ENCODE data around the gene C1orf21.

Gene C1orf21

DNA sequence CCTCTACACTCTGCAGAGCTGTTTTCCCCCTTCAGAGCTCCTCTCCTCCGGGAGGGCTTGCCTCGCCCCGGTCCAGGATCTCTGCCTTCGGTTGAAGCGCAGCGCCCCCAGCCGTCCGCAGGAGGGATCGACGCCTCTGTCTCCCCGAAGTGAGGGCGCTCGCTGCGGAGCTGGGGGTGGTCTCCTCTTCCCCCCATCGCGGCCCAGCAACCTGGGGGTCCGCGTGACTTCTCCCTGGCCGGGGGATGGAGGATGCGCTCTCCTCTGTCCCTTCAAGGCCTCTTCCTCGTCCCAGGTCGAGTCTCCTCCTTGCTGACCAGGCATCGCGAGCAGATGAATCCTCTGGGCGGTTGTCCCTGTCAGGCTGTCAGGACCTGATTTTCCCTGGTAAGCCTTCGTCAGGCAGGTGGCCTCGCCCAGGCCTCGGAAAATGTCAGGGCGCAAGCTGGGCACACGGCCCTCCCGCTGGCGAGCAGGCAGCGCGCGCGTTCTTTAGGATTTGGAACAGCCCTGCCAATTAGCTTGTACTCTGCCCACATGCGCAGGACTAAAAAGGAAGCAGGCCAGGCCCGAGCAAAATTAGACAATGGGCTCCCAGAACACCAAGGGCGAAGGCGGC, 277.3 kb downstream of the C1orf21 start:
- no peaks in the 10 kb centered on the region for H3K4me1 ChIP-seq
- H3K36me3 ChIP-seq = no peaks in the 10 kb centered on the region
- H3K27me3 ChIP-seq = no peaks in the 10 kb centered on the region
- H3K9ac ChIP-seq = no peak overlapping the region
- H4K20me1 ChIP-seq = no peaks in the 10 kb centered on the region
- no peak overlapping the region for H3K4me3 ChIP-seq
- no peak overlapping the region for H3K27ac ChIP-seq
- no peak for TF ChIP-seq Cebpa-rat (IDR thresholded peaks at IDR 0.05)
- peaks cover 0 to 7% (median 0%) of the 10 kb centered on the region in 11 experiments; a peak in 1 of 22 replicates for H3K9me3 ChIP-seq (replicated peaks in 1 of 11)
- H3K4me2 ChIP-seq = no peak overlapping the region

DNA sequence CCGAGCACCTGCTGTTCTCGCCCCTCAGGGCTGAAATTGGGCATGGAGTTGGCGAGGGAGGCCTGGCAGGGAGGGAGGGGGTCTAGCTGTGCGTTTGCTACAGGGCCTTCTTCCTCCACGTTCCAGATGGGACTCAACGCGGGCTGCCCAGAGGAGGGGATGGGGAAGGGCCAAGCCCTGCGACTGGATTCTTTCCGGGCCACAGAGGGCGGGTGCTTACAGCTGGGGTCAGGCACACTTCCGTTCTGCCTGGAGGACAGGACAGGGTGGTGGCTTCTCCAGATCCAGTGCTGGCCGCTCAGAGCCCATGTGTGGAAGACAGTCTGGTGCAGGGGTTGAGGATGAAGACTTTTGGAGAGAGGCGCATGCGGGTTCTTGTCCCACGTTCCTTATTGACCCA, 277.8 kb downstream of the C1orf21 start:
- Histone ChIP-seq H3K27ac (no peak overlapping the region), H3K4me3 (no peak overlapping the region), H3K36me3 (no peaks in the 10 kb centered on the region), H4K20me1 (no peaks in the 10 kb centered on the region), H3K9ac (no peak overlapping the region), H3K9me3 (replicated peaks in 1 of 11) (peaks cover 0 to 7% (median 0%) of the 10 kb centered on the region in 11 experiments; a peak in 1 of 22 replicates), H3K27me3 (no peaks in the 10 kb centered on the region), H3K4me1 (no peaks in the 10 kb centered on the region), H3K4me2 (no peak overlapping the region)
- TF ChIP-seq Cebpa-rat (IDR thresholded peaks at IDR 0.05) = no peak

DNA sequence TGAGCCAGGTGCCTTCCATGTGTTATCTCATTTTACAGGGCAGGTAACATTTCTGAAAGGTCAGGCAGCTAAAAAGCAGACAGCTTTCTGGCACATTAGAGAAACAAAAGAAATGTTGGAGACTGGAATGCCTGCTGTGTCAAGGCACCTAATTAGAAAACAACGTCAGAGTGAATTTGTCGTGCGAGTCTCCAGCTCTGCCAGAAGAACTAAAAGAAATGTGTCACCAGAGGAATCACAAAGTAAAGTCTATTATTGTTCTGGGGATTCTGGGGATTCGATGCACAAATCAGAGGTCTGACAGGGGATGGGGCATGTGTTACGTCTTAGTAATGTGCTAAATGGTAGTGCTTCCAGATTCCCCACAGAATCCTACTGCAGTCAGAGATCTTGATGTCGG, 278.5 kb downstream of the C1orf21 start:
- no peak overlapping the region for H3K4me2 ChIP-seq
- no peak for TF ChIP-seq Cebpa-rat (IDR thresholded peaks at IDR 0.05)

DNA sequence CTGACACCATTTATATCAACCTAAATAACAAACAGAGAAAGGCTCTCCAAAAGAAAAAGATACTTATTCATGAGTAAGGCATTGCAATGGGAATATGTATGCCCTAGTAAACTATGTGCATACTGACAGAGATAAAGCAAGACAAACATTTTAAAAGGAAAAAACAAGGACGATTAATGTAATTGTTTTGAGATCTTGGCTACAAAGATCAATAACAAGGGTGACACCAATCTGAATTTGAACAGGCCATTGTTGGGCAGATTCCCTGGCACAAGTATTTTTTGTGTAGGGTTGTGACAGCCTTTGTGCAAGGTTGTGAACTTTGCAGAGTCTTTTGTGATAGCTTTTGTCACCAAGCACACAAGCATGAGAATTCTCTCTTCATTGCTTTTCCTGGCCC, 282.6 kb downstream of the C1orf21 start:
- H4K20me1 ChIP-seq = no peaks in the 10 kb centered on the region
- no peak overlapping the region for H3K9ac ChIP-seq
- no peak overlapping the region for H3K4me2 ChIP-seq
- H3K36me3 ChIP-seq = no peaks in the 10 kb centered on the region
- no peak overlapping the region for H3K27ac ChIP-seq
- no peak for TF ChIP-seq Cebpa-rat (IDR thresholded peaks at IDR 0.05)
- no peaks in the 10 kb centered on the region for H3K27me3 ChIP-seq
- 0 out of 22 replicates have a peak, but pooled peaks cover 0 to under 1% (median 0%) of the 10 kb centered on the region in 11 experiments for H3K9me3 ChIP-seq (replicated peaks in 1 of 11)
- H3K4me3 ChIP-seq = no peak overlapping the region
- H3K4me1 ChIP-seq = no peaks in the 10 kb centered on the region

More for the DNA sequence above, 278.5 kb downstream of the C1orf21 start:
- no peak overlapping the region for H3K4me3 ChIP-seq
- no peaks in the 10 kb centered on the region for H3K27me3 ChIP-seq
- H4K20me1 ChIP-seq = no peaks in the 10 kb centered on the region
- H3K9ac ChIP-seq = no peak overlapping the region
- peaks cover 0 to 7% (median 0%) of the 10 kb centered on the region in 11 experiments; a peak in 1 of 22 replicates for H3K9me3 ChIP-seq (replicated peaks in 1 of 11)
- H3K36me3 ChIP-seq = no peaks in the 10 kb centered on the region
- H3K4me1 ChIP-seq = no peaks in the 10 kb centered on the region
- no peak overlapping the region for H3K27ac ChIP-seq

DNA sequence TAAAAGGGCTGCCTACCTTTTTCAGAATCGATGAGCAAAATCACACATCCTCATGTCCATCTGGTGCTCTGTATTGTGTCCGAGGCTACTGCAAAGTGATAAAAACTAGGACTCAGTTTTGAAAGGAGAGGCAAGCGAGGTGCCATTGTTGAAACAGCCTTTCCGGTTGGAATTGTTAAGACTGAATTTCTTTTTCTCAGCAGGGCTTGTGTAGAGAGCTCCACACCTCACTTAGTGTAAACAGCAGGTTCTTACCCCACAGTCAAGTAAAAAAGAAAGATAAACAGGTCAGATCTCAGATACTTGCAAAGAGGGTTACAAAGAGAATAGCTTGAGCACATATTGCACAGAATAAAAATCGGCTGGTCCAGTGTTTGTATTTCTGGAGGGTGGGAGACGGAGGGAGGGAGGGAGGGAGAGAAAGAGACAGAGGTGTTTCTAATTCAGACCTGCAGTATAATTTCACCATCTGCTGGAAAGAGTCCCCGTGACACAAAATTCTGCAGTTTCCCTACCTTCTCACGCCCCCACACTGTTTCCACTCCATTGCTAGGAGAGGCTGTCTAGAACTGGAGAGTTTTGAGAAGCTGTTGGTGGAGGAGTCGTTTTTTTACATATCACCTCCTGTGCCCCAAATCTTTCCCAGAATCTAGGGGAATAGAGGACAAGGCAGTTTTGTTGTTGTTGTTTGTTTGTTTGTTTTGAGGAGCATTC, 285.3 kb downstream of the C1orf21 start:
- no peak overlapping the region for H3K4me2 ChIP-seq

DNA sequence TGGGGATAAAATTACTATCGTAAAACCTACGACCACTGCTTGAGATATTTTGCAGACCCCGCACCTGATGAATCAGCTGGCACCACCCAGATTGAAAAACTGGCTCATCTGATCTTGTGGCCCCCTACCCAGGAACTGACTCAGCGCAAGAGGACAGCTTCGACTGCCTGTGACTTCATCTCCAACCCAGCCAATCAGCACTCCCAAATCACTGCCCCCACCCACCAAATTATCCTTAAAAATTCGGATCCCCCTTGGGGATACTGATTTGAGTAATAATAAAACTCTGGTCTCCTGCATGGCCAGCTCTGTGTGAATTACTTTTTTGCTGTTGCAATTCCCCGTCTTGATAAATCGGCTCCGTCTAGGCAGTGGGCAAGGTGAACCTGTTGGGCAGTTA, 286.5 kb downstream of the C1orf21 start:
- no peak overlapping the region for H3K4me3 ChIP-seq
- TF ChIP-seq Cebpa-rat (IDR thresholded peaks at IDR 0.05) = no peak
- no peaks in the 10 kb centered on the region for H4K20me1 ChIP-seq
- H3K4me1 ChIP-seq = no peaks in the 10 kb centered on the region
- no peak overlapping the region for H3K4me2 ChIP-seq
- H3K36me3 ChIP-seq = no peaks in the 10 kb centered on the region
- no peak overlapping the region for H3K9ac ChIP-seq
- H3K27ac ChIP-seq = no peak overlapping the region
- H3K27me3 ChIP-seq = no peaks in the 10 kb centered on the region
- H3K9me3 ChIP-seq (replicated peaks in 1 of 11) = no peaks in the 10 kb centered on the region; a peak in 2 of 22 replicates

More for the DNA sequence above, 285.3 kb downstream of the C1orf21 start:
- no peak overlapping the region for H3K27ac ChIP-seq
- no peaks in the 10 kb centered on the region for H3K4me1 ChIP-seq
- no peak for TF ChIP-seq Cebpa-rat (IDR thresholded peaks at IDR 0.05)
- H3K9ac ChIP-seq = no peak overlapping the region
- no peaks in the 10 kb centered on the region for H4K20me1 ChIP-seq
- no peaks in the 10 kb centered on the region for H3K27me3 ChIP-seq
- no peaks in the 10 kb centered on the region for H3K36me3 ChIP-seq
- no peak overlapping the region for H3K4me3 ChIP-seq
- H3K9me3 ChIP-seq (replicated peaks in 1 of 11) = no peaks in the 10 kb centered on the region; a peak in 2 of 22 replicates

DNA sequence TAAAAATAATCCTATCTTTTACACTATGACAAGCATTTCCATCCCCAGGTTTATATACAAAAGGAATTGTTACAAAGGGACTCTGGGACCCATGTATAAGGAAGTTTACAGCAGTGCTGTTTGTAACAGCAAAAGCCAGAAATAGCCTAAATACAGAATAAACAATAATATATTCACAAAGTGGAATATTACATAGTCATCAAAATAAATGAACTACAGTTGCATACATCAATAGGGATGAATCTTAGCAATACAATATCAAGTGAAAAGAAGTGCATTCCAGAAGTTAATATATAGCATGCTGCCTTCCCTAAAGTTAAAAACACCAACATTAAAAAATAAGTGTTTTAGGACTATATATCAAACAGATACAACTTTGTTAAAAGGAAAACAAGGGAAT, 290.5 kb downstream of the C1orf21 start:
- no peak overlapping the region for H3K9ac ChIP-seq
- H3K4me1 ChIP-seq = no peaks in the 10 kb centered on the region
- no peak for TF ChIP-seq Cebpa-rat (IDR thresholded peaks at IDR 0.05)

More for the DNA sequence above, 290.5 kb downstream of the C1orf21 start:
- no peaks in the 10 kb centered on the region for H3K27me3 ChIP-seq
- no peak overlapping the region for H3K4me2 ChIP-seq
- H3K9me3 ChIP-seq (replicated peaks in 1 of 11) = peaks cover 14 to 31% (median 21%) of the 10 kb centered on the region in 11 experiments
- H3K36me3 ChIP-seq = no peaks in the 10 kb centered on the region
- H3K27ac ChIP-seq = no peak overlapping the region
- no peaks in the 10 kb centered on the region for H4K20me1 ChIP-seq
- no peak overlapping the region for H3K4me3 ChIP-seq

Data from BLaER1 treated with 17β-estradiol and CSF1 and Interleukin-3, amounts not matched to agents 10 nM and 100 nM (cell line).